NCI-H1417 treated with DMSO at 0.1 percent for 48 hours (cell line): ENCODE data around the gene SLC1A5.
"Not testable (repeated sequence)": the region's sequence is repeated elsewhere in the genome, so short reads cannot be mapped to it uniquely, and the experiment has no call there.

Experiments
- DNase-seq: peaks from one replicate; lab custom pipeline; 2025; lab: John Stamatoyannopoulos, UW

Gene SLC1A5

DNA sequence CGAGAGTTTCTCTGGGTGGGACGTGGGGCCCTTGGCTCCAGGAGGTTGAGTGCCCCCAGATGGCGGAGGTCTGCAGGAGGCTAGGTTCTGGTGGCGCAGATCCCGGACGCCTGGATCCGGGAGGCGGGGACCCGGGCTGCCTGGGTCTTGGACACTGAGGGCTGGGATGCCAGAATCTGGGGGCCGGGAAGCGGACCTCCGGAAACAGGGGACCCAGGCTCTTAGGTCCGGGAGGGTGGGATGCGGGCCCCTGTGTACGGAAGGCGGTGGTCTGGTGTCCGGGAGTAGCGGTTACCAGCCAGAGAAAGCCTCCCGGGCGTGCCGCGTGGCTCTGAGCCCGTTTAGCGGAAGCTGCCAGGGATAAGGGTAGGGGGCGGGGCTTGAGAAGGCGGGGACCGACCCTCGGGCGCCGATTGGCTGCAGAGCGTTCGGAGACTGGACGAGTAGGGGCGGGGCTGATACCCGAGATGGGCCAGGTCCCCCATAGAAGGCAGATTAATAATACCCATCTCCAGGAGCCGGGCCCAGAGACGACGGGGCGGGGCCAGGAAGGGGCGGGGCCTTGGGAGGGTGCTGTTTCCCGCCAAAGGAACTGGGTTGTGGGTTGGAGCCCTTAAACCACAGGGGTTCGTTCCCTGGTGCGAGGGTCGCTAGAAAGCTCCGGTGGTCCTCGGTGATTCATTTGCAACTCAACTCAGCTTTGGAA is at the start of gene SLC1A5:
TSS of gene SLC1A5 (minus strand) at position 333 of the 706 bp plus-strand sequence. CDS start 629 bp downstream, outside the sequence.
- DNase-seq = peak; percentile 67

DNA sequence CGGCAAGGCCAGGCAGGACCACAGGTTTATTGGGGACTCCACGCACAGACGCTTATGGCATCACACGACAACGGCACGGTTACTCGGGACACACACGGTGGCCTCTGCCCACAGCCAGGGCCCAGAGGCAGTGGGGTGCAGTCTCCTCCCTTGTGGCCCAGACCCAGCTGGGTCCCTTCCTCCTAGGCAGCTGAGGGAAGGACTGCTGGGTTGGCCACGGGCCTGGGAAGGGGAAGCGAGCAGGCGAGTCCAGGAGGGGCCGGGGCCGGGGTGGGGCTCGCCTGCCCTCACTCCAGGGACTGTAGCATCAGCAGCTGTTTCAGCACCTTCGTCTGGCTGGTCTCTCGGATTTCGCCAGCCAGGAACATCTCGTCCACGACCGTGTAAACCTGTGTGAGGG is 49.8 kb upstream of the SLC1A5 start:
- no peak for DNase-seq

DNA sequence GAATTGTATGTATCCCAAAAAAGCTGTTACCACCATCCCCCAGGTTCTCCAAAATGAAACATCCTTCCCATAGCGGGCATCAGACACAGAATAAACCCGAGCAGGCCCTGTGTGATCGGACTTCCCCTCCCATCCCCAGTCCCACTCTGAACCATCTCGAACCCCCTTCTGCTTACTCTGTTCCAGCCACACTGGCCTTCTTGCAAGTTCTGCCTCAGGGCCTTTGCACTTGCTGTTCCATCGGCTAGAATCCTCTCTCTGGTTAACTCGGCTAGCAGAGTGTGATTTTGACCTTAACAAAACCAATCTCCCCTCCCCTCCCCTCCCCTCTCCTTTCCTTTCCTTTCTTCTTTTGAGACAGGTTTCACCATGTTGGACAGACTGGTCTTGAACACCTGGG is 46.6 kb upstream of the SLC1A5 start:
- no peak for DNase-seq

DNA sequence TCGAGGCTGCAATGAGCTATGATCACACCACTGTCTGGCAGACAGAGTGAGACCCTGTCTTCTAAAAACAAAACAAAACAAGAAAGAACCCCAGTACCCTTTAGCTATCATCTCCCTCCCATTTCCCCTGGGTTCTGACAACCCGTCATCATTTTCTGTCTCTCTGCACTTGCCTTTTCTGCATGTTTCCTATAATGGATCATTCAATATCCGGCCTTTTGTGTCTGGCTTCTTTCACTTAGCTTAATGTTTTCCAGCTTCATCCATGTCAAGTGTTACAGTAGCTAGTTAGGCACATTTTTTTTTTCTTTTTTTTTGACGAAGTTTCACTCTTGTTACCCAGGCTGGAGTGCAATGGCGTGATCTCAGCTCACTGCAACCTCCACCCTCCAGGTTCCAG is 45.7 kb upstream of the SLC1A5 start:
- DNase-seq = no peak

DNA sequence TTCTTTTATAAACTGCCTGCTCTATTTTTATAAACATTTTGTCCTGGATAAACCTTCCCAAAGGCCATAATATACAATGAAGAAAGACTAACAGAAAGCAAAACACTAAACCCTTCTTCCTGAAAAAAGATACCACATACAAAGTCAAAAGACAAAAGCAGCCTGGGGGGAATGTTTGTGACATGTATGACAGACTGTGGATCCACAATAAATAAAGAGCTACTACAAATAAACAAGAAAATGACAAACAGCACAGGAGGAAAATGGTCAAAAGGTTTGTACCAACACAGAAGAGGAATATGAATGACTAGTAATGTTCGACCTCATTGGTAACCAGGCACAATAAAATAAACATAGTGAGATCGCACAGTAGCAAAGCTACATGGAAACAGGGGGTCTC is 42.5 kb upstream of the SLC1A5 start:
- DNase-seq = no peak

DNA sequence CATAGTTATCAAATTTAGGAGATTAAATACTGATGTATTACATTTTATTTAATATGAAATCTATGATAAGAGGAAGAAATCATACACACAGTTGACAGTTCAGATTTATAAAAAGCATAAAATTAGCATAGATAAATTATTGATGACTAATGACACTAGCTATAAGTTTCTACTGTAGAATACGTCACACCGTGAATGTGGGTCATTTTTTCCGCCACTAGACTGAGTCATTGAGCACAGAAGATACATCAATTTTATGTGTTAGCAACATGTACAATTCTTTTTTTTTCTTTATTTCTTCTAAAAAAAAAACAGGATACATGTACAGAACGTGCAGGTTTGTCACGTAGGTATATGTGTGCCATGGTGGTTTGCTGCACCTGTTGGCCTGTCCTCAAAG is 40.1 kb upstream of the SLC1A5 start:
- no peak for DNase-seq

DNA sequence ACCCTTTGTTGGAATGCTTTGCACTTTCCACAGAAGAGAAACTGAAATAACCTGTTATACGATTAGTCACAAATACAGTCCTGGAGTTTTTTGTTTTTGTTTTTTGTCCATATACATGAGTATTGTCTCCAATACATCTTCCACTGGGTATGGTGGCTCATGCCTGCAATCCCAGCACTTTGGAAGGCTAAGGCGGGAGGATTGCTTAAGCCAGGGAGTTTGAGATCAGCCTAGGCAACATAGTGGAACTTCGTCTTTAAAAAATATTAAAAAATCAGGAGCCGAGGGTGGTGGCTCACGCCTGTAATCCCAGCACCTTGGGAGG is 37.3 kb upstream of the SLC1A5 start:
- no peak for DNase-seq

DNA sequence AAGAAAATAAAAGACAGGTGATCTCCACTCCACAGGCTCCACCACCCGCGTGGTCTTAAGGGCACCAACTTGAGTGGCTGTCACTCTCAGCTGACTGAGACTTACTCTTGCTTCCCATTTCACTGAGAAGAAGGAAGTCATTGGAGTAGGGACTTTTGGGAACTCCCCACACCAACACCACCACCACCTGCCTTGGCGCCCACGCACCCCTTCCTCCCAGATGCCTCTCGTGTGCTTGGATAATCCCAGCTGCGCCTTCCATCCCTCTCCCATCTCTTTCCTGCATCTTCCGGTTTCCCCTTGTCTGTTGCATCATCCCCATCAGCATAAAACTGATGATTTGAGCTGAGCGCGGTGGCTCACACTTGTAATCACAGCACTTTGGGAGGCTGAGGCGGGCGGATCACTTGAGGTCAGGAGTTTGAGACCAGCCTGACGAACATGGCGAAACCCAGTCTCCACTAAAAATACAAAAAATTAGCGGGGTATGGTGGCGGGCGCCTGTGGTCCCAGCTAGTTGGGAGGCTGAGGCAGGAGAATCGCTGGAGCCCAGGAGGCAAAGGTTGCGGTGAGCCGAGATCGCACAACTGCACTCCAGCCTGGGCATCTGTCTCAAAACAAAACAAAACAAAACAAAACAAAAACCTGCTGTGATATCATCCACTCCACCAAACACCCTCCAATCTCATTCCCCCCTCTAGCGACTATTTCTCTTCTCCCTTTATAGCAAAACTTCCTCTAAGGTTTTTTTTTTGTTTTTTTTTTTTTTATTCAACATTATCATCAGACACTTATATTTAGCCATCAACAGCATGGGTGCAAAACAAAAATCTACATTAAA is 36.7 kb upstream of the SLC1A5 start:
- DNase-seq = no peak

DNA sequence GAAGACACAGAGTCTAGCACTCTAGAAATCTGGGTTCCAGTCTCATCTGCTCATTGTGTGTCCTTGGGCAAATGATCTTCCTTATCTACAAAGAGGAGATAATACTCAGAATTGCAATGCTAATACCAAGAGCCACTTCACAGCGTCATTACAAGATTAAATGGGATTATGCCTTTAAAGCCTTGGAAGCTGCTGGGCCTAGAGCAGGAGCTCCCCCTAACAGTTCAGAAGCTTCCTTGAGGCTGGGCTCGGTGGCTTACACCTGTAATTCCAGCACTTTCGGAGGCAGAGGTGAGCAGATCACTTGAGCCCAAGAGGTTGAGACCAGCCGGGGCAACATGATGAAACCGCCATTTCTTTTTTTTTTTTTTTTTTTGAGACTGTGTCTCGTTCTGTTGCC is 34.7 kb upstream of the SLC1A5 start:
- no peak for DNase-seq

DNA sequence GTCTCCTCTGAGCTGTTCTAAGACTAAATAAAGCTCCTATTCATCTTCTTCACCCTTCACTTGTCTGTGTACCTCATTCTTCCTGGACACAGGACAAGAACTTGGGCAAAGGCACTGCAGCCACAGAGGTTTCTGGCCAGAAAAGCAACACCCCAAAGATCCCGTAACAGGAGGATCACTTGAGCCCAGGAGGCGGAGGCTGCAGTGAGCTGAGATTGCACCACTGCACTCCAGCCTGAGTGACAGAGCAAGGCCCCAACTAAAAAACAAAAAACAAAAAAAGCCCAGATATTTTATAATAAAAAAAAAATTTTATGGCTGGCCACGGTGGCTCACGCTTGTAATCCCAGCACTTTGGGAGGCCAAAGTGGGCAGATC is 34.0 kb upstream of the SLC1A5 start:
- not testable (repeated sequence) for DNase-seq

DNA sequence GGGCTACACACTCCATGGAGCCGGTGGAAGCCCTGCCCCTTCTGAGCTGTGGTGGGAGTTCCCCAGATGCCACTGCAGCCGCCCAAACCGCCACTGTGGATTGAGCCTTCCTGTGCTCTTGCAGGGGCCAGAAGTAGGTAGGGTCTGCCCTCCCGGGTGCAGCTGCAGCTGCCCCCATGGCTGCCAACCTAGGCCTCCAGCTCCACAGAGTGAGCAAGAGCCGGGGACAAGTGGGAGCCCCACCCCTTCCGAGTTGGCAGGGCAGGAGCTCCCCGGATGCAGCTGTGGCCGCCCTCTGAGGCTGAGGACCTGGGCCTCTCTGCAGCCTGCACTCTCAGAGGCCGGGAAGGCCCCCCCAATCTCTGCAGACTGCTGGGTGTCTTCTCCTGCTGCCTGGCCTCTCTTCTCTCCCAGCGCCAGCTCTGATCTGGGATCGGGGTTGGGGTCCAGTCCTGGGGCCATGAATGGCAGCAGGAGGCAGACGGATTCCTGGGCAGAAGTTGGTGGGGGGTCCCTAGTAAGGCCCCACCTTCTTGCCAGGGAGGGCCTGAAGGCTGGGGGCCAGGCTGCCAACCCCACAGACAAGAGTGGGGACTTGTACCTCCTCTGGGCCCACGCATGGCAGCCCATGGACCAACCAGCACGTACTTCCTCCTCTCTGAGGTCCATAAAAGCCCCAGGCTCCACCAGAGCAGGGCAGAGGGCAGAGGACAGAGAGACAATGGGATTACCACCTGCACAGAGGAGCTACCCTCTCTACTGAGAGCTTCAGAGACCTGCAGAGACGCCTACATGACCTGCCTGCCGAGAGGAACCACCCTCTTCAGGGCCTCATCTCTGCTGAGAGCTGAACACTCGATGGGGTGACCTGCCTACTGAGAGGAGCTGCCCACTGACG is 33.4 kb upstream of the SLC1A5 start:
- no peak for DNase-seq

DNA sequence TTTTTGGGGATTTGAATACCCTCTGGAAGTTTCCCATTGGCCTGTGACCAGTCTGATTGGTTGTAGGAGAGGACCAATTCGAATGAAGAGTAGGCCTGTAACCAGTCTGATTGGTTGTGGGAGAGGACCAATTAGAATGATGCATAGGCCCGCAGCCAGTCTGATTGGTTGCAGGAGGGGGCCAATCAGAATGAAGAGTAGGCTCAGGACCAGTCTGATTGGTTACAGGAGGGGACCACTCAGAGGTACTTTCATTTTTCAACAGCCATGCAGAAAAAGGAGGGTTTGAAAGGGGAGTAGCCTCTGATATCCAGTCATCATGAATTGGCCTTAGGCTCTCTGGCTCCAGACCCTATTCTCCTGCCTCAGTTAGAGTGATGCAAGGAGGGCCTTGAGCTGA is 30.4 kb upstream of the SLC1A5 start:
- DNase-seq = no peak

DNA sequence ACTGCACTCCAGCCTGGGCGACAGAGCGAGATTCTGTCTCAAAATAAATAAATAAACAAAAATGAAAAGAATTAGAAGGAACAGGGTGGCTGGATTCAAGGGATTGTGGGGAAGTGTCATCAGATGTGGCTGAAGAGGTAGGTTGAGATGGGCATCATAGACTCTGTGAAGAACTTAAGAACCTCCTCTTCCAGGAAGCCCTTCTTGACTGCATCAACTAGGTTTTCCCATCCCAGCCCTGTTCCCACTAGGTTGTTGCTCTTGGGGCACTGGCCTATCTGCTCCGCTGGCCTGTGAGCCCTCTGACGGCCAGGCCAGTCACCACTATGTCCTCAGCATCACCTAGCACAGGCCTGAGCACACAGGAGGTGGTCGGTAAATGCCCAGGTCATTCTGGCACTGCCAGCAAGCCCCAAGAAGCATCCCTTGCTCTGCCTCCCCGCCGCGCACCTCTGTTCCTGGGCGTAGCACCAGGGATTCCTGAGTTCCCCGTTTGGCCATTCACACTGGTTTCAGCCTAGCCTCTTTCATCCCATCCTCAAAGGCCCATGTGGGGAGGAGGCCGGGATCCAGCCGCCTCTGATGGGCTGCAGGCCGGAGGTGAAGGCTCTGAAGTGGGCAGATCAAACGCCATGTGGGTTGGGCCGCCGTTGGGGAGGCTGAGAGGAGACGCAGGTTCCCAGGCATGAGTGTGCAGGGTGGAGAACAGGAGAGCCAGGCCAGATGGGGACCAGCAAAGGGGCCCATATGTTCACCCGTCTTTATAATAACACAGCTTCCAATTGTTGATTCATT is 27.6 kb upstream of the SLC1A5 start:
- no peak for DNase-seq

DNA sequence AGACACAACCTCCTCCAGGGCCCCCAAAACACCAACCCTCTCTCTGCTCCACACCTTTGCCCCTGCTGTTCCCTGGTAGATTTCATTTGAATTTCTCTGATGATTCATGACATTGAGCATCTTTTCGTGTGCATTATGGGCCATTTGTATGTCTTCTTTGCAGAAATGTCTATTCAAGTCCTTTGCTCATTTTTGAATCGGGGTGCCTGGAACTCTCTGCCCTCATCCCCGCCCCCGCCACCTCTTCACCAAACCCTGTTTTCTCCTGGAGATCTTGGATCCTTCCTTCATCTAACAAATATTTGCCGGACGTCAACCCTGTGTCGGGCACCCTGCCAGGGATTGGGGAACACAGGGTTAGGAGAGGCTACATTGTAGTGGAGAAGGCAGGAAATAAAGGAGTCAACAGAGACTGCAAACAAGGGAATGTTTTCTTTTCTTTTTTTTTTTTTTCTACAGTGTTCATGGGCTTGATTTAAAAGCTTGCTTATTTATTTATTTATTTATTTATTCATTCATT is 25.5 kb upstream of the SLC1A5 start:
- no peak for DNase-seq

DNA sequence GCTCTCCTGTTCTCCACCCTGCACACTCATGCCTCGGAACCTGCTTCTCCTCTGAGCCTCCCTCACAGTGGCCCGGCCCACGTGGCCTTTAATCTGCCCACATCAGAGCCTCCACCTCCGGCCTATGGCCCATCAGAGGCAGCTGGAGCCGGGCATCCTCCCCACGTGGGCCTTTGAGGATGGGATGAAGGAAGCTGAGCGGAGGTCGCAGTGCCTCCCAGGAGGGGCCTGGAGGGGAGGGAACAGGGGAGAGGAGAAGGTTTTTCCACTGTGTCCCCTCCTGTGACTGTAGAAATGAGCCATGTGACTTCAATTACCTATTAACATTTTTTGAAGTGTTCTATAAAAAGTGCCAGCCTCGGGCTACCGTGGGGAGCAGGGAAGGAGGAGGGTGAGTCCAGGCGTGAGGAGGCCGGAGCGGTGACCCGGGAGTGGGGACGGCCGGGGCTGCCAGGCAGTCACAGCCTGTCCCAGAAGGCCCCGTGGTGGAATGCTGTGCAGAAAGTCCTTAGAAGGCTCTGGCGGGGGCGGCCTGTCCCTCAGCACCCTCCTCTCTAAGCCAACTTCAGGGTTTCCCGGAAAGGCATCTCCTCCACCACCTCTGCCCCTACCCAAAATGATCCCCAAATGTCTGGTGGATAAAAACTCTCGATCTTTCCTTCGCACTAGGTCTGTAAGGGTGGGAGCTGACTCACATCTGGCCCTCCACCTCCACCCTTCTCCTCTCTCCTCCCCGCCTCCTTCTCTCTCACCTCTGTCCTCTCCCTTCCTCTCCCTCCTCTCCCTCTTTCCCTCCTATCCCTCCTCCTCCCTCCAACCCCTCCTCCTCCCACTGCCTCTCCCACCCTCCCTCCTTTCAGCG is 24.8 kb upstream of the SLC1A5 start:
- no peak for DNase-seq

DNA sequence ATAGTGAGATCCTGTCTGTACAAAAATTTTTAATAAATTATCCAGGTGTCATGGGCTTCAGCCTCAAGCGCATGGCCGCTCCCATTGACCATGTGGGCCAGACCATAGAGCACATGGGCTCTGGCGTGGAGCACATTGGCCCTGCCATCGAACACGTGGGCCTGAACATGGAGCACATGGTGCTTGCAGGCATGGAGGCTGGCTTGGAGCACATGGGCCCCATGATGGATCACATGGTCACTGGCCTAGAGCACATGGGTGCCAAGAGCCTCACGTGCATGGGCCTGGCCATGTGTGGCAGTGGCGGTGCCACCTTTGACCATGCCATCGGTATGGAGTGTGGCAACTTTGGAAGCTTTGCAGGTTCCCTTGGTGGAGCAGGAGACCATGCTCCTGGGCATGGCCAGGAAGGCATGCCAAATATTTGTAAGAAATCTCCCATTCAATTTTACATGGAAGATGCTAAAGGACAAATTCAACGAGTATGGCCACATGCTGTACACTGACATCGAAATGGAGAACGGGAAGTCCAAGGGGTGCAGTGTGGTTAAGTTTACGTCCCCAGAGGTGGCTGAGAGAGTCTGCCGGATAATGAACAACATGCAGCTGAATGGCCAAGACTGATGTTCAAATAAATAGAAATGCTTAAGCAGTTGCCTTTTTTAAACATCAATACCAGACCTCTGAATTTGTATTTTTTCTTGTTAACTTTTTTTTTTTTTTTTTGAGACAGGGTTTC is 21.3 kb upstream of the SLC1A5 start:
- DNase-seq = no peak

DNA sequence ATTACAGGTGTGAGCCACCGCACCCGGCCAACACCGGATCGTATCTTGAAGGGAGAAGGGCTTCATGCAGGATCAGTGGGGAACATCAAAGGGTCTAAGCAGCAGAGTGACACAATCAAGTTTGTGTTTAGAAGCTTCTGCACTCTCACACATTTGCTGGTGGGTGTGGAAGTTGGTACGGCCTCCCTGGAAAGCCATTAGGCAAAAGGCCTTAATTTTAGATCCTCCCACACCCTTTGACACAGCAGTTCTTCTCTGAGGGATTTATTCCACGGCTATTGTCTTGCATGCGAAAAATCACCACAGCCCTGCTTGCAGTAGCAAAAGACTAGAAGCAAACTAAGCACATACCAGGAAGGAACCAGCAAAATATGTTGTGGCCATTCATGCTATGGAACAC is 18.3 kb upstream of the SLC1A5 start:
- no peak for DNase-seq

DNA sequence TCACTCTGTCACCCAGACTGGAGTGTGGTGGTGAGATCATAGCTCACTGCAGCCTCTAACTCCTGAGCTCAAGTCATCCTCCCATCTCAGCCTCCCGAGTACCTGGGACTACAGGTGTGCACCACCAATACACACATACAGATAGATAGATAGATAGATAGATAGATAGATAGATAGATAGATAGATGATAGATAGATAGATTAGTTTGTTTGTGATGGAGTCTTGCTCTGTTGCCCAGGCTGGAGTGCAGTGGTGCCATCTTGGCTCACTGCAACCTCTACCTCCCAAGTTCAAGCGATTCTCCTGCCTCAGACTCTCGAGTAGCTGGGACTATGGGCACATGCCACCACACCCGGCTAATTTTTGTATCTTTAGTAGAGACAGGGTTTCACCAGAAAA is 16.0 kb upstream of the SLC1A5 start:
- DNase-seq = not testable (repeated sequence)

DNA sequence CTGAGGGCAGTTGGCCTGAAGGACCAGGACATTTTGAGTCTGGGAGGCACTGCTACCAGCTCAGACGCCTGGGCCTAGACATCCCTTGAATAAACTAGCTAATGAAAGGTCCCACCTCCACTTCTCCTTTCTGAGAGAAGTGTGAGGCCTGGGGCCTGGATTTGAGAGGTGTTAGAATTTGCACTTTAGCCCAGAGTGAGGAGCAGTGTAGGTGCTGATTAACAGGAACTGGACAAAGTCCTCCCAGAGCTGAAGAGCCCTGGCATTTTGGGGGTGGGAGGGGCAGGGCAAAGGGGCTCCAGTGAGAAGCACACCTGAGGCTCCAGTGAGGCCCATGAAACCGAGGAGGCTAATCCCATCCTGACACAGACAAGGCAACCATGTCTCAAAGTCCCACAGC is 15.2 kb upstream of the SLC1A5 start:
- no peak for DNase-seq

DNA sequence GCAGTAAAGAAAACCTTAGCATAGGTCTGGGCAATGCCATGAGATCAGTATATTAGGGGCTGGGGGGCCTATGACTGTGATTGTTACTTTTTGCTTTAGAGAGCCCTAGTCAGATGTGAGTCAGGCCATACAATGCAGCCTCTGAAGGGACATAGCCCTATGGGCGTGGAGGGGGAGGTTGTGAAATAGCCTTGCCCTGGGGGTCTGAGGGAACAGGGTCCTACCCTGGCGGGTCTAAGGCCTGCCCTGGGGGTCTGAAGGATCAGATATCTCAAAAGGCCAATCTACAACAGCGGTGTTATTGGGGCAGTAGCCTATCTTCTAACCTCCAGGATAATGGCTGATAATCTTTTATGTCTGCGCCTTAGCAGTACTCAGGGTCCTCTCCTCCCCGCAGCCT is 13.8 kb upstream of the SLC1A5 start:
- no peak for DNase-seq
